ENCODE results near the gene MT1M. TPM values are rescaled to one million over a fixed set of nuclear protein-coding genes. Genes with fewer than 3 reads are reported as not detected.

MT1M gene
- total RNA-seq, 2 donors from 2014 or later, result 0.36 TPM; not detected in 1

DNA sequence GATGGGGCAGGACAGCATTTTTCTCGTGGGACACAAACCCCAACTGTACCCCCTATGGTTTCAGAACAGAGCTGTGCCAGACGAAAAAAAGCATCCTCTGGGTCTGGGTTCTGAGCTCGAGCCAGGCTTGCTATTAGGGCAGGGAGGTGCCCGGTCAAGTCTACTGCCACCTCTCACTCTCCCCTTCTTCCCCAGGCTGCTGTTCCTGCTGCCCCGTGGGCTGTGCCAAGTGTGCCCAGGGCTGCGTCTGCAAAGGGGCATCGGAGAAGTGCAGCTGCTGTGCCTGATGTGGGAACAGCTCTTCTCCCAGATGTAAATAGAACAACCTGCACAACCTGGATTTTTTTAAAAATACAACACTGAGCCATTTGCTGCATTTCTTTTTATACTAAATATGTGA, 5.8 kb upstream of the MT1M start:
- Mint-ChIP-seq H3K27ac (peak overlapping the region in 1 of 2 donors; percentile 86), H3K4me3 (peak overlapping the region; percentile 45), H3K4me1 (ENCODE audit: low read depth in 2 of 2) (peaks cover 10 to 20% of the 10 kb centered on the region in 2 donors), H3K36me3 (no peaks in the 10 kb centered on the region), H3K9me3 (no peaks in the 10 kb centered on the region), H3K27me3 (peaks cover 10 to 25% of the 10 kb centered on the region in 2 donors)
- ATAC-seq (no peak), DNase-seq (ENCODE audit: low spot score) (no peak)

DNA sequence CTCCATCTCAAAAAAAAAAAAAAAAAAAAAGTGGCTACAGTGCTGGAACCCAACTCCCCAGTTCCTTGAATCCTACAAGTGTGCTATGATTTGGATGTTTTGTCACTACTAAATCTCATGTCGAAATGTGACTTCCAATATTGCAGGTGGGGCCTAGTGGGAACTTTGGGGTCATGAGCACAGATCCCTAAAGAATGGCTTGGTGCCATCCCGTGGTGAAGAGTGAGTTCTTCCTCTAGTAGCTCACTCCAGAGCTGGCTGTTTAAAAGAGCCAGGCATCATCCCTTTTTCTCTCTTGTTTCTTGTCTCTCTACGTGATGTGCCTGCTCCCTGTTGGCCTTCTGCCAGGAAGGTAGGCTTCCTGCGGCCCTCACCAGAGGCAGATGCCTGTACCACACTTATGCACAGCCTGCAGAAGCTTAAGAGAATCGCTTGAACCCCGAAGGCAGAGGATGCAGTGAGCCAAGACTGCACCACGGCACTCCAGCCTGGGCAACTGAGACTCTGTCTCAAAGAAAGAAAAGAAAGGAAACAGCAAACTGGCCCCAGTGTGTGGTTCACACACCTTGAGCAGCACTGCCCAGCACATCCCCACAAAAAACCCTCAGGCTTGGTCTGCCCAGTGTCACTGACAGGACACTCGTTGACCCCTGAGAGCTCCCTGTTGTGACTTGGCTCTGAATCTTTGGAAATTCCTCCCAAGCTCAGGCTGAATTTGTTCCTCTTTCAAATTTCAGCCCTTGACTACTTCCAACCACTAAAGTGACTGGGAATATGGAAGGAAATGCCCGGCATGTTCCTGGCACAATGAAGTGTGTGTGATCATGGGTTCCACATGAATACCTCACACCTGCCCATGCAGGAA, 3.7 kb upstream of the MT1M start:
- H3K4me1 Mint-ChIP-seq (ENCODE audit: low read depth in 2 of 2), result peaks cover 10 to 29% of the 10 kb centered on the region in 2 donors

DNA sequence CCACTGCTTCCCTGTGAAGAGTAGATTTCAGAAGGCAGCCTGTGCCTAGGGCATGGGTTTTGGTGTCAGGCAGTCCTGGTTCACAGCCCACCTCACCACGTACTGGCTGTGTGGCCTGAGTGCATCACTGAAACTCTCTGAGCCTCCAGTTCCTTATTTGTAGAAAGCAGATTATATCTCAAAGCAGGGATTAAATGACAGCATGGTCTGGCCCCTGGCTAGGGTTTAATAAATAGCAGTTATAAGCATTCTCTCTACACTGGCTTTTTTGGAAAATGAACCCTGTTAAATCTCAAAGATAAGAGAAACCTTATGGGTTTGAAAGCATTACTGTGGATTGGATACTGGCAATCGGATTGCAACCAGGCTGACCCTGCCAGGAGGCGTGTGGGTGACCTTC, 2.9 kb upstream of the MT1M start:
- ATAC-seq (no peak), DNase-seq (ENCODE audit: low spot score) (no peak)
- no peaks in the 10 kb centered on the region for H3K9me3 Mint-ChIP-seq
- no peak overlapping the region for H3K4me3 Mint-ChIP-seq
- H3K4me1 Mint-ChIP-seq (ENCODE audit: low read depth in 2 of 2), result peaks cover 10 to 29% of the 10 kb centered on the region in 2 donors
- H3K27ac Mint-ChIP-seq, result no peak overlapping the region
- H3K27me3 Mint-ChIP-seq, result peaks cover 28 to 50% of the 10 kb centered on the region in 2 donors
- no peaks in the 10 kb centered on the region for H3K36me3 Mint-ChIP-seq

More for the DNA sequence above, 3.7 kb upstream of the MT1M start:
- Mint-ChIP-seq H3K27me3 (peaks cover 24 to 42% of the 10 kb centered on the region in 2 donors), H3K36me3 (no peaks in the 10 kb centered on the region), H3K27ac (no peak overlapping the region), H3K9me3 (no peaks in the 10 kb centered on the region), H3K4me3 (no peak overlapping the region)
- ATAC-seq (no peak), DNase-seq (ENCODE audit: low spot score) (no peak)

DNA sequence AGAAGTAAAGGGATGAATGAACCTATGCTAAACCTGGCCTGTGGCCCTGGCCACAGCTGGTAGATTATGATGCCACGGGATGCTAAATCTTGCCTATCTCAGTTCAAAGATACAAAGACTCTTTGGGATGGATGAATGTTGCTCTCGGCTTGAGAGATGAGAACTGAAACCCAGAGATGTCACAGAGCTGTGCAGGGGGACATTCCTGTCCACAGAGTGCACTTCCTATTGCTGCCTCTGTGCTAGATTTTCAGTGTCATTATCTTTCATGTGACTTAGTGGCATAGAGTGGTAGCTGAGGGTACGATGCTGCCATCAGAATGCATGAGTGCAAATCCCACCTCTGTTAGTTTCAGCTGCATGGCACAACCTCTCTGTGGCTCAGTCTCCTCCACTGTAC, 2.3 kb upstream of the MT1M start:
- H3K27ac Mint-ChIP-seq, result no peak overlapping the region
- ATAC-seq, result no peak
- peaks cover 31 to 53% of the 10 kb centered on the region in 2 donors for H3K27me3 Mint-ChIP-seq
- no peaks in the 10 kb centered on the region for H3K36me3 Mint-ChIP-seq
- DNase-seq (ENCODE audit: low spot score), result no peak
- H3K9me3 Mint-ChIP-seq, result no peaks in the 10 kb centered on the region
- H3K4me3 Mint-ChIP-seq, result no peak overlapping the region
- H3K4me1 Mint-ChIP-seq (ENCODE audit: low read depth in 2 of 2), result peaks cover 9 to 30% of the 10 kb centered on the region in 2 donors

DNA sequence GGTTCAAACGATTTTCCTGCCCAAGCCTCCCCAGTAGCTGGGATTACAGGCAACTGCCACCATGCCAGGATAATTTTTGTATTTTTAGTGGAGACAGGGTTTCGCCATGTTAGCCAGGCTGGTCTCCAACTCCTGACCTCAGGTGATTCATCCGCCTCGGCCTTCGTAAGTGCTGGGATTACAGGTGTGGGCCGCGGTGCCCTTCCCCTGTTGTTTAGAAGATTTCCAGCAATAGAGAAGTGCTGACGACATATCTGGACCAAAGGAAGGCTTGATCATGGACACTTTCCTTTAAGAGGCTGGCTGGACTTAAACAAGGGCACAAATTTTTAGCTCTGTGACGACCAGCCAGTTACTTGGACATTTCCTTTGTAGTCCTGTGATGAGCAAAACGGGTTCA, 1.3 kb upstream of the MT1M start:
- DNase-seq (ENCODE audit: low spot score) (no peak), ATAC-seq (no peak)
- Mint-ChIP-seq H3K4me1 (ENCODE audit: low read depth in 2 of 2) (peaks cover 12 to 23% of the 10 kb centered on the region in 2 donors), H3K4me3 (no peak overlapping the region), H3K9me3 (no peaks in the 10 kb centered on the region), H3K27ac (no peak overlapping the region), H3K27me3 (peaks cover 37 to 56% of the 10 kb centered on the region in 2 donors), H3K36me3 (no peaks in the 10 kb centered on the region)

DNA sequence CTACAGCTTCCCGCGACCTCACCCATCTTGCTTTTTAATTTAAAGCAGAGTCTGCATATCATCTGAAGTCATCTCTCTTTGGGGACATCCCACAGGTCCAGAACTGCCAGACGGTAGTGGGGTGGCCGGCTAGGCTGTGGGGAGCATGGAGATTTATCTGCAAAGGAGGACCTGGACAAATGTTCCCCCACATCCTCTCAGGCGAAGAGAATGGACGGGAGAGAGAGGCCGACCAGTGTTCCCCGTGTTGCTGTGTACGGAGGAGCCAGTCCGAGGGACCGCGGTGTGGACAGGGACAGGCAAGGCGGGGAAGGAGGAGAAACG, 665 bp upstream of the MT1M start:
- no peaks in the 10 kb centered on the region for H3K36me3 Mint-ChIP-seq
- H3K9me3 Mint-ChIP-seq, result no peaks in the 10 kb centered on the region
- ATAC-seq (no peak), DNase-seq (ENCODE audit: low spot score) (no peak)
- peaks cover 43 to 62% of the 10 kb centered on the region in 2 donors for H3K27me3 Mint-ChIP-seq
- peak overlapping the region; percentile 66 for H3K4me3 Mint-ChIP-seq
- H3K27ac Mint-ChIP-seq, result no peak overlapping the region
- H3K4me1 Mint-ChIP-seq (ENCODE audit: low read depth in 2 of 2), result peaks cover 12 to 21% of the 10 kb centered on the region in 2 donors

DNA sequence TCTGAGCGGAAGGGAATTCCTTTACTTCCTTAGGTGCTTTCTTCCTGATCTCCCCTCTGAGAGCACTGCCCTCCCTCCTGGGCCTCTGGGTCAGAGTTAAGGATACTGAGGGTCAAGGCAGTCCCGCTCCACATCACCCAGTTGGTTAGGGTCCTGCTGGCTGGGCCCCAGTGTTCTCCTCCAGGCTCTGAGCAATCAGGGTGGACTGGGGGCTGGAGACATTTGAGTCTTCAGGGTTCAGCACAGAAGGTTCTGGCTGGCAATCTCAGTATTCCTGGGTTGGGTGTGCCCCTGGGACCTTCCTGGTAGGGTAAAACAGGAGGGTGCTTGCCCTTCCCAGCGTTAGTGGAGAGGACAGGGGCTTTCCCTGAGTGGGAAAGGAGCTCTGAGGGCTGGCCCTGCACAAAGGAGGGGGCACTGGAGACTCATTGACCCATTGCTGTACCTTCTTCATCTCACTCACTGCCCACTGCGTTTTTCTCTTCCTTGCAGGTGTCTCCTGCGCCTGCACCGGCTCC, 448 bp downstream of the MT1M start:
- Mint-ChIP-seq H3K36me3 (no peaks in the 10 kb centered on the region), H3K4me1 (ENCODE audit: low read depth in 2 of 2) (peaks cover 17 to 29% of the 10 kb centered on the region in 2 donors), H3K27me3 (peaks cover 52 to 73% of the 10 kb centered on the region in 2 donors), H3K4me3 (peak overlapping the region; percentile 52), H3K9me3 (no peaks in the 10 kb centered on the region), H3K27ac (no peak overlapping the region)
- no peak for DNase-seq (ENCODE audit: low spot score)
- no peak for ATAC-seq

DNA sequence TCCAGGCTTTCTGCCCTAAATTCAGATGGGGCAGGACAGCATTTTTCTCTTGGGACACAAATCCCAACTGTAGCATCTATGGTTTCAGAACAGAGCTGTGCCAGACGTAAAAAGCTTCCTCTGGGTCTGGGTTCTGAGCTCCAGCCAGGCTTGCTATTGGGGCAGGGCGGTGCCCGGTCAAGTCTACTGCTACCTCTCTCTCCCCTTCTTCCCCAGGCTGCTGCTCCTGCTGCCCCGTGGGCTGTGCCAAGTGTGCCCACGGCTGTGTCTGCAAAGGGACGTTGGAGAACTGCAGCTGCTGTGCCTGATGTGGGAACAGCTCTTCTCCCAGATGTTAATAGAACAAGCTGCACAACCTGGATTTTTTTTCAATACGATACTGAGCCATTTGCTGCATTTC, 1.1 kb downstream of the MT1M start:
- ATAC-seq (no peak), DNase-seq (ENCODE audit: low spot score) (no peak)
- no peaks in the 10 kb centered on the region for H3K9me3 Mint-ChIP-seq
- peaks cover 17 to 31% of the 10 kb centered on the region in 2 donors for H3K4me1 Mint-ChIP-seq (ENCODE audit: low read depth in 2 of 2)
- no peak overlapping the region for H3K4me3 Mint-ChIP-seq
- H3K27ac Mint-ChIP-seq, result no peak overlapping the region
- no peaks in the 10 kb centered on the region for H3K36me3 Mint-ChIP-seq
- H3K27me3 Mint-ChIP-seq, result peaks cover 54 to 74% of the 10 kb centered on the region in 2 donors

DNA sequence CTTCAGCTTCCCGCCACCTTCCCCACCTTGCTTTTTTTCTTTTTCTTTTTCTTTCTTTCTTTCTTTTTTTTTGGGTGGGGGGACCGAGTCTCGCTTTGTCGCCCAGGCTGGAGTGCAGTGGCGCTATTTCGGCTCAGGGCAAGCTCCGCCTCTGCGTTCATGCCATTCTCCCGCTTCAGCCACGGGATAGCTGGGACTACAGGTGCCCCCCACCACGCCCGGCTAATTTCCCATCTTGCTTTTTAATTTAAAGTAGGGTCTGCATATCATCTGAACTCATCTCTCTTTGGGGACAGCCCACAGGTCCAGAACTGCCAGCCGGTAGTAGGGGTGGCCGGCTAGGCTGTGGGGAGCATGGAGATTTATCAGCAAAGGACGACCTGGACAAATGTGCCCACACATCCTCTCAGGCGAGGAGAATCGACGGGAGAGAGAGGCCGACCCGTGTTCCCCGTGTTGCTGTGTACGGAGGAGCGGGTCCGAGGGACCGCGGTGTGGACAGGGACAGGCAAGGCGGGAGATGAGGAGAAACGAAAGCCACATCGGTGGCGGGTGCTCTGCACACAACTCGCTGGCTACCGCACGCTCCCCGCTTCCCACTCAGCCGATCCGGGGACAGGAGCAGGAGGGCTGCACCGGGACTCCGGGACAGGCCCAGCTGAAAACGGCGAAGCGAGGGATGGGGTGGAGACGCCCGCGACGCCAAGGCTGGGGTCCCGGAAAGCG, 2.4 kb downstream of the MT1M start:
- H3K4me1 Mint-ChIP-seq (ENCODE audit: low read depth in 2 of 2), result peaks cover 15 to 34% of the 10 kb centered on the region in 2 donors
- no peak for ATAC-seq
- H3K4me3 Mint-ChIP-seq, result peak overlapping the region; percentile 68
- no peak for DNase-seq (ENCODE audit: low spot score)
- peaks cover 56 to 73% of the 10 kb centered on the region in 2 donors for H3K27me3 Mint-ChIP-seq
- H3K9me3 Mint-ChIP-seq, result no peaks in the 10 kb centered on the region
- H3K36me3 Mint-ChIP-seq, result no peaks in the 10 kb centered on the region
- H3K27ac Mint-ChIP-seq, result no peak overlapping the region

DNA sequence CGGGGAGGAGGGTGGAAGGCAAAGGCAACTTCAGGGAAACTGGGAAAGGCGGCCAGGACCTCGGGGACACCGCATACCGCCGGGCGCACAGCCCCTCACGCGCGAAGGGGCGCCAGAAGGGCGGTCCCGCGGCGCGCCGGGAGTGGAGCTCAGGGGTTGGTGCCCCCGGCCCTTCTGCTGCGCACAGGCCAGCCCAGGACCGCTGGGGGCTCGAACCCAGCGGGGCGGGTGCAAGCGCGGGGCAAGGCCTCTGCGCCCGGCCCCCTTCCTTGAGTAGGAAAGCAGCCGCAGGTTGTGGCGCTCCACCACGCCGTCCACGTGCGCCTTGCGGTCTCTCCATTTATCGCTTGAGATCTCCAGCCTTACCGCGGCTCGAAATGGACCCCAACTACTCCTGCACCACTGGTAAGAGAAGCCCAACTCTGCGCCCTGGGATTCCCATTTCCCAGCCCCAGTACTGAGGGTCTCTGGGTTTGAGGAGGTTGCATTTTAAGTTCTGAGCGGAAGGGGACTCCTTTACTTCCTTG, 3.0 kb downstream of the MT1M start:
- no peaks in the 10 kb centered on the region for H3K9me3 Mint-ChIP-seq
- peaks cover 15 to 31% of the 10 kb centered on the region in 2 donors for H3K4me1 Mint-ChIP-seq (ENCODE audit: low read depth in 2 of 2)
- DNase-seq (ENCODE audit: low spot score) (no peak), ATAC-seq (no peak)
- H3K27me3 Mint-ChIP-seq, result peaks cover 56 to 73% of the 10 kb centered on the region in 2 donors
- H3K27ac Mint-ChIP-seq, result no peak overlapping the region
- no peak overlapping the region for H3K4me3 Mint-ChIP-seq
- no peaks in the 10 kb centered on the region for H3K36me3 Mint-ChIP-seq

DNA sequence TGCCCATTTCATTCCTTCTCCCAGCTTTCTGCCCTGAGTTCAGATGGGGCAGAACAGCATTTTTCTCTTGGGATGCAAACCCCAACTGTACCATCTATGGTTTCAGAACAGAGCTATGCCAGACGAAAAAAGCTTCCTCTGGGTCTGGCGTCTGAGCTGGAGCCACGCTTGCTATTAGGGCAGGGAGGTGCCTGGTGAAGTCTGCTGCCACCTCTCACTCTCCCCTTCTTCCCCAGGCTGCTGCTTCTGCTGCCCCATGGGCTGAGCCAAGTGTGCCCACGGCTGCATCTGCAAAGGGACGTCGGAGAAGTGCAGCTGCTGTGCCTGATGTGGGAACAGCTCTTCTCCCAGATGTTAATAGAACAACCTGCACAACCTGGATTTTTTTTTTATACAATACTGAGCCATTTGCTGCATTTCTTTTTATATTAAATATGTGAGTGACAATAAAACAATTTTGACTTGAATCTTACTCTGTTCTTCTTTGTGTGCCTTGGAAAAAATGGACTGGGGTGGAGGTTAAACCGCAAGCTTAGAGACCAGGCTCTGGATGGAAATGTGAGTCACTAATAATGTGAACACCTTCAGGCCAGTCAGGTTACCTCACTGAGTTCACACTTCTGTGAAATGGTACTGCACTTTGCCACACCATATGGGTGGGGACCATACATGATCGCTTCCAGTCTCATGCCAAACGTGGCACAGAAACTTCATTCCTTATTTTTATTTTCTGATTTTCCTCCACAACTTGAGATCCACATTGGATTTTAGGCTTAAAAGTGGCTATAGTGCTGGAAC, 4.4 kb downstream of the MT1M start:
- no peak overlapping the region for H3K4me3 Mint-ChIP-seq
- H3K27ac Mint-ChIP-seq, result no peak overlapping the region
- no peak for DNase-seq (ENCODE audit: low spot score)
- peaks cover 15 to 30% of the 10 kb centered on the region in 2 donors for H3K4me1 Mint-ChIP-seq (ENCODE audit: low read depth in 2 of 2)
- no peaks in the 10 kb centered on the region for H3K9me3 Mint-ChIP-seq
- H3K36me3 Mint-ChIP-seq, result no peaks in the 10 kb centered on the region
- no peak for ATAC-seq
- peaks cover 51 to 70% of the 10 kb centered on the region in 2 donors for H3K27me3 Mint-ChIP-seq

DNA sequence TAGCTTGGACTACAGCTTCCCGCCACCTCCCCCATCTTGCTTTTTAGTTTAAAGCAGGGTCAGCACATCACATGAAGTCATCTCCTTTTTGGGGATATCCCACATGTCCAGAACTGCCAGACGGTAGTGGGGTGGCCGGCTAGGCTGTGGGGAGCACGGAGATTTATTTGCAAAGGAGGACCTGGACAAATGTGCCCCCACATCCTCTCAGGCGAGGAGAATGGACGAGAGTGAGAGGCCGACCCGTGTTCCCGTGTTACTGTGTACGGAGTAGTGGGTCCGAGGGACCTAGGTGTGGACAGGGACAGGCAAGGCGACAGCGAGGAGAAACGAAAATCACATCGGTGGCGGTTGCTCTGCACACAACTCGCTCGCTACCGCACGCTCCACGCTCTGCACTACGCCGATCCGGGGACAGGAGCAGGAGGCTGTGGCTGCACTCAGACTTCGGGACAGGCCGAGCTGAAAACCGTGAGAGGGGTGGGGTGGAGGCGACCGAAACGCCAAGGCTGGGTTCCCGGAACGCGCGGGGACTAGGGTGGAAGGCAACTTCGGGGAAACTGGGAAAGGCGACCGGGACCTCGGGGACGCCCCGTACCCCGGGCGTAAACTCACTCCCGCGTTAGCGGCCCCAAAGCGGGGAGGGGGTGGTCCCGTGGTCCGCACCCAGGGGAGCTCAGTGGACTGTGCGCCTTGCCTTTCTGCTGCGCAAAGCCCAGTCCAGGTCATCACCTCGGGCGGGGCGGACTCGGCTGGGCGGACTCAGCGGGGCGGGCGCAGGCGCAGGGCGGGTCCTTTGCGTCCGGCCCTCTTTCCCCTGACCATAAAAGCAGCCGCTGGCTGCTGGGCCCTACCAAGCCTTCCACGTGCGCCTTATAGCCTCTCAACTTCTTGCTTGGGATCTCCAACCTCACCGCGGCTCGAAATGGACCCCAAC, 5.6 kb downstream of the MT1M start, which contains the start of gene MT1A:
MT1A (plus strand) TSS at position 853 of the 937 bp plus-strand sequence; CDS start at position 926, 73 bp downstream.
- peaks cover 26 to 35% of the 10 kb centered on the region in 2 donors for H3K4me1 Mint-ChIP-seq (ENCODE audit: low read depth in 2 of 2)
- H3K27me3 Mint-ChIP-seq, result peaks cover 48 to 66% of the 10 kb centered on the region in 2 donors
- DNase-seq (ENCODE audit: low spot score) (peak; percentile 78), ATAC-seq (peak; percentile 64 to 82)
- H3K27ac Mint-ChIP-seq, result no peak within 1 kb of the TSS
- no peaks in the 10 kb centered on the region for H3K36me3 Mint-ChIP-seq
- H3K4me3 Mint-ChIP-seq, result peak within 1 kb of the TSS; percentile 61
- H3K9me3 Mint-ChIP-seq, result no peaks in the 10 kb centered on the region
